ENCODE measurements around the gene INPP5K.

DNA sequence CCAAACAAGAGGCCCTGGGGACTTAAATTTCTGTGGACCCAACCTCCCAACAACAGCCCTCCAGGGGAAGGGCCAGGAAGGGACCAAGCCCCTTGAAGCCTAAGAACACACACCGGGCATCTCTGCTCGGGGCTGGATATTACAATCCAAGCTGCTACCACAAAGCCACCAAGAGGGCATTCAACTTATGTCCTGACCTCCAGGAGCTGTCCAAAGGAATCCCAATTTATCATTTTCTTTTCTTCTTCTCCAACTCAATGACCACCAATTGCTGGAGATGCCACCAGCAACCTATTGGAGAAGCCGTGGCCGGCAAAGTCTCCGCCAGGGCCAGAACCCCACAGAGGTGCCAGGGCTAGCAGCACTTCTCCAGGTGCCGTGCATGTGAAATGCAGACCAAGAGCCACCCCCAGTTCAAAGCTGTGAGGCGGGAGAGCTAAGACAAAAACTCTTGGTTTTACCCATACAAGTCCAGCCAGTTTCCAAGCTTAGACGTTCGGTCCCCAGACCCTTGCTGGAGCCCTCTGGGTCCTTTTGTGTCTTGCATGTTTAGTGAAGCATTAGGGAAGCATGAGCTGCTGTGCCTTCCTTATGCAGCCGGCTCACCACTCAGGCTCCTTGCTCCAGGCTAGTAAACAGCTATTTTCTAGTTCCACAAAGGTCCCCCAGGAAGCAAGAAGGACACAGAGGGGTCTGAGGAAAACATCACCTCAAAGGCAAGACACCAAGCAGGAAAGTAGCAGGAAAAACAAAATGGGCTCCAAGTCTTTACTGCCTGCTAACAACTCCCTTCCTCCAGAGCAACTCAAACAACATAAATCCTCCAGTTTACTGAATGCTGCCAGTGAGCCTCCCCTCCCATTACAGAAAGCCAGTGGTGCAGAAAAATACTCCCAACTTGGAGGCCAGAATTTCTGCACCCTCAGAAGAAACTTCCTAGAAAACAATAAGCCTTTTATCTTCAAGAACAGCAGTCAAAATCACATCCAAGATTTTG, 42.9 kb upstream of the INPP5K start:
- TF ChIP-seq, protein P1, sequence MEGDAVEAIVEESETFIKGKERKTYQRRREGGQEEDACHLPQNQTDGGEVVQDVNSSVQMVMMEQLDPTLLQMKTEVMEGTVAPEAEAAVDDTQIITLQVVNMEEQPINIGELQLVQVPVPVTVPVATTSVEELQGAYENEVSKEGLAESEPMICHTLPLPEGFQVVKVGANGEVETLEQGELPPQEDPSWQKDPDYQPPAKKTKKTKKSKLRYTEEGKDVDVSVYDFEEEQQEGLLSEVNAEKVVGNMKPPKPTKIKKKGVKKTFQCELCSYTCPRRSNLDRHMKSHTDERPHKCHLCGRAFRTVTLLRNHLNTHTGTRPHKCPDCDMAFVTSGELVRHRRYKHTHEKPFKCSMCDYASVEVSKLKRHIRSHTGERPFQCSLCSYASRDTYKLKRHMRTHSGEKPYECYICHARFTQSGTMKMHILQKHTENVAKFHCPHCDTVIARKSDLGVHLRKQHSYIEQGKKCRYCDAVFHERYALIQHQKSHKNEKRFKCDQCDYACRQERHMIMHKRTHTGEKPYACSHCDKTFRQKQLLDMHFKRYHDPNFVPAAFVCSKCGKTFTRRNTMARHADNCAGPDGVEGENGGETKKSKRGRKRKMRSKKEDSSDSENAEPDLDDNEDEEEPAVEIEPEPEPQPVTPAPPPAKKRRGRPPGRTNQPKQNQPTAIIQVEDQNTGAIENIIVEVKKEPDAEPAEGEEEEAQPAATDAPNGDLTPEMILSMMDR (IDR thresholded peaks at IDR 0.05 in 8 of 11, conservative IDR thresholded peaks at IDR 0.05 in 3 of 11), result no peak
- no peak for TF ChIP-seq POLR2AphosphoS5 (IDR thresholded peaks at IDR 0.05)
- no peak for TF ChIP-seq POLR2A (IDR thresholded peaks at IDR 0.05)
